Activated CD4-positive, alpha-beta T cell treated with anti-CD3 and anti-CD28 coated beads for 36 hours (primary cell): ENCODE data around the gene DRG2. TPM values are rescaled to one million over a fixed set of nuclear protein-coding genes. Genes with fewer than 3 reads are reported as not detected.

ENCODE experiments used
- ATAC-seq: fragments of 200-7000 bp; cut with Tn5 transposase; one replicate; pipeline ENCODE4 v1.10.0; 2021; ENCODE audit warnings: mild to moderate bottlenecking, moderate library complexity
- CTCF ChIA-PET: fragments of 350-600 bp; sonication (Branson Sonifier 250); formaldehyde crosslinking; loops from one replicate; lab custom pipeline; 2021; ENCODE audit warnings: antibody characterized with exemption; lab: Charles Lee
- POLR2A ChIA-PET: fragments of 350-600 bp; sonication (Branson Sonifier 250); formaldehyde crosslinking; loops from one replicate; lab custom pipeline; 2021; ENCODE audit warnings: antibody characterized with exemption, inconsistent platforms; lab: Charles Lee
- DNase-seq: peaks from one replicate; pipeline ENCODE4 v3.0.0-alpha.2; 2020
- H3K27ac Mint-ChIP-seq: one replicate; pipeline ENCODE4 v1.8.0; 2021; ENCODE audit warnings: mixed read lengths
- H3K27me3 Mint-ChIP-seq: one replicate; pipeline ENCODE4 v1.8.0; 2021; ENCODE audit warnings: mixed read lengths
- H3K36me3 Mint-ChIP-seq: one replicate; pipeline ENCODE4 v1.8.0; 2021; ENCODE audit warnings: low read depth, mixed read lengths
- H3K4me1 Mint-ChIP-seq: one replicate; pipeline ENCODE4 v1.8.0; 2021; ENCODE audit warnings: mixed read lengths
- H3K4me3 Mint-ChIP-seq: one replicate; pipeline ENCODE4 v1.8.0; 2021; ENCODE audit warnings: mild to moderate bottlenecking, moderate library complexity, mixed read lengths
- H3K9me3 Mint-ChIP-seq: one replicate; pipeline ENCODE4 v1.8.0; 2021; ENCODE audit warnings: low read depth, mixed read lengths
- intact Hi-C, 2 experiments: fragments of 100-400 bp; cut with DNase I in 1 of 2; cut with micrococcal nuclease in 1 of 2; formaldehyde crosslinking; loops; one replicate each; pipeline versions ENCODE4 v1.14.2 to v1.15.1; 2022 to 2024; cut with DNase I, micrococcal nuclease
- total RNA-seq, 2 experiments: library from RNA; stranded (reverse); gene quantifications; one replicate each; pipeline ENCODE4 v1.2.3, GENCODE V29; 2021

The DRG2 gene
- total RNA-seq, 2 experiments from 2014 or later, result 42.5 to 45.6 TPM

DNA sequence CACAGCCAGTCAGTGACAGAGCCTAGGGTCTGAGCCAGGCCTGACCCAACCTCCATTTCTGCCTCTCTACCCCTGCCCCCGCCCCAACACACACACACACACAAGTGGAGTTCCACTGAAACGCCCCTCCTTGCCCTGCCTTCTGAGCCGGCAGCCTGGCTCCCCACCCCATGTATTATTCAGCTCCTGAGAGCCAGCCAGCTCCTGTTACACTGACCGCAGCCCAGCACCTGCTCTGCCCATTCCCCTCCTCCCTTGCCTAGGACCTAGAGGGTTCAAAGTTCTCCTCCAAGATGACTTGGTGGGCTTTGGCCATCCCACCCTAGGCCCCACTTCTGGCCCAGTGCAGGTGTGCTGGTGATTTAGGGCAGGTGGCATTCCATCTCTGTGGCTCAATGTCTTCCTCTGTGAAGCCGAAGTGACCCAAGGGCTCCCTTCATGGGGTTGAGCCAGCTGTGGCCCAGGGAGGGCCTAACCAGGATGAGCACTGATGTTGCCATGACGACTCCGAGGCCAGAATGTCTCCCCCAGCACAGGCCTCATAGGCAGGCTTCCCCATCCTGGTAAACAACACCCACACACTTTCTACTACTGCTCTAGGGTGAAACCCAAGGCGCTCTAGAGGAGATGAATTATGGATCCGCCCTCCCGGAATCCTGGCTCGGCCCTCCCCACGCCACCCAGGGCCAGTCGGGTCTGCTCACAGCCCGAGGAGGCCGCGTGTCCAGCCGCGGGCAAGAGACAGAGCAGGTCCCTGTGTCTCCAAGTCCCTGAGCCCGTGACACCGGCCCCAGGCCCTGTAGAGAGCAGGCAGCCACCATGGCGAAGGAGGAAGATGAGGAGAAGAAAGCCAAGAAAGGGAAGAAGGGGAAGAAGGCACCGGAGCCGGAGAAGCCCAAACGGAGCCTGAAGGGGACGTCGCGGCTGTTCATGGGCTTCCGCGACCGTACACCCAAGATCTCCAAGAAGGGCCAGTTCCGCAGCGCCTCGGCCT is 30.5 kb downstream of the DRG2 start:
- Mint-ChIP-seq H3K4me1 (no peaks in the 10 kb centered on the region), H3K9me3 (peaks cover 2% of the 10 kb centered on the region), H3K27ac (no peak overlapping the region), H3K27me3 (no peaks in the 10 kb centered on the region), H3K36me3 (no peaks in the 10 kb centered on the region), H3K4me3 (no peak overlapping the region)
- no peak for ATAC-seq
- DNase-seq, result no peak
- ChIA-PET POLR2A (no interaction called here), CTCF (interaction anchor here (0.6 kb wide), 2 partner anchors 21 to 160 kb away, joined by 3 read pairs; no protein-coding TSS in a partner anchor)
- intact Hi-C loops, result no loop called here

- Mint-ChIP-seq H3K4me3 (no peak overlapping the region), H3K4me1 (no peaks in the 10 kb centered on the region), H3K27me3 (no peaks in the 10 kb centered on the region), H3K9me3 (peaks cover 2% of the 10 kb centered on the region), H3K27ac (no peak overlapping the region), H3K36me3 (no peaks in the 10 kb centered on the region)
- no peak for ATAC-seq
- CTCF ChIA-PET, result interaction anchor here (0.6 kb wide), 1 partner anchor 20 kb away, joined by 3 read pairs; no protein-coding TSS in a partner anchor
- no peak for DNase-seq
- intact Hi-C loops, result no loop called here
- POLR2A ChIA-PET, result no interaction called here
Measured at GRCh38 chr17:18119166-18119745, 31.5 kb downstream of the DRG2 start.

GRCh38 chr17:18119938-18120337 is 32.2 kb downstream of the DRG2 start:
- Mint-ChIP-seq H3K9me3 (peaks cover 2% of the 10 kb centered on the region), H3K27me3 (no peaks in the 10 kb centered on the region), H3K4me3 (no peak overlapping the region), H3K27ac (no peak overlapping the region), H3K36me3 (no peaks in the 10 kb centered on the region), H3K4me1 (no peaks in the 10 kb centered on the region)
- intact Hi-C loops, result no loop called here
- CTCF ChIA-PET, result no interaction called here
- POLR2A ChIA-PET, result no interaction called here
- DNase-seq (no peak), ATAC-seq (no peak)

- no peaks in the 10 kb centered on the region for H3K4me1 Mint-ChIP-seq
- H3K27ac Mint-ChIP-seq, result no peak overlapping the region
- ATAC-seq (no peak), DNase-seq (no peak)
- H3K27me3 Mint-ChIP-seq, result no peaks in the 10 kb centered on the region
- H3K9me3 Mint-ChIP-seq, result peaks cover 2% of the 10 kb centered on the region
- intact Hi-C loops, result no loop called here
- ChIA-PET CTCF (no interaction called here), POLR2A (no interaction called here)
- no peaks in the 10 kb centered on the region for H3K36me3 Mint-ChIP-seq
- no peak overlapping the region for H3K4me3 Mint-ChIP-seq
Measured at GRCh38 chr17:18120461-18121017, 32.8 kb downstream of the DRG2 start.

DNA sequence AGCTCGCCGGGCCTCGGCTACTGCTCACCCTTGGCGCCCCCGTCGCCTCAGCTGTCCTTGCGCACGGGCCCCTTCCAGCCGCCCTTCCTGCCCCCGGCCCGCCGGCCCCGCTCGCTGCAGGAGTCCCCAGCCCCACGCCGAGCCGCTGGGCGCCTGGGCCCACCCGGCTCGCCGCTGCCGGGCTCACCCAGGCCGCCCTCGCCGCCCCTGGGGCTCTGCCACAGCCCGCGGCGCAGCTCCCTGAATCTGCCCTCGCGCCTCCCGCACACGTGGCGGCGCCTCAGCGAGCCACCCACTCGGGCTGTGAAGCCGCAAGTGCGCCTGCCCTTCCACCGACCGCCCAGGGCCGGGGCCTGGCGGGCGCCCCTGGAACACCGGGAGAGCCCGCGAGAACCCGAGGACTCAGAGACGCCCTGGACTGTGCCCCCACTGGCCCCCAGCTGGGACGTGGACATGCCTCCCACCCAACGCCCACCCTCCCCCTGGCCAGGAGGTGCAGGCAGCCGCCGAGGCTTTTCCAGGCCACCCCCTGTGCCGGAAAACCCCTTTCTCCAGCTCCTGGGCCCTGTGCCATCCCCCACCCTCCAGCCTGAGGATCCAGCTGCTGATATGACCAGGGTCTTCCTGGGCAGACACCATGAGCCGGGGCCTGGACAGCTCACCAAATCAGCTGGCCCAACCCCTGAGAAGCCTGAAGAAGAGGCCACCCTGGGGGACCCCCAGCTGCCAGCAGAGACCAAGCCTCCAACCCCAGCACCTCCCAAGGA is 33.6 kb downstream of the DRG2 start:
- ChIA-PET POLR2A (no interaction called here), CTCF (interaction anchor here (0.7 kb wide), 1 partner anchor 96 kb away, joined by 4 read pairs; no protein-coding TSS in a partner anchor)
- Mint-ChIP-seq H3K27ac (no peak overlapping the region), H3K4me3 (no peak overlapping the region), H3K27me3 (no peaks in the 10 kb centered on the region), H3K9me3 (peaks cover 2% of the 10 kb centered on the region), H3K4me1 (no peaks in the 10 kb centered on the region), H3K36me3 (no peaks in the 10 kb centered on the region)
- DNase-seq (no peak), ATAC-seq (no peak)
- intact Hi-C loops, result no loop called here

DNA sequence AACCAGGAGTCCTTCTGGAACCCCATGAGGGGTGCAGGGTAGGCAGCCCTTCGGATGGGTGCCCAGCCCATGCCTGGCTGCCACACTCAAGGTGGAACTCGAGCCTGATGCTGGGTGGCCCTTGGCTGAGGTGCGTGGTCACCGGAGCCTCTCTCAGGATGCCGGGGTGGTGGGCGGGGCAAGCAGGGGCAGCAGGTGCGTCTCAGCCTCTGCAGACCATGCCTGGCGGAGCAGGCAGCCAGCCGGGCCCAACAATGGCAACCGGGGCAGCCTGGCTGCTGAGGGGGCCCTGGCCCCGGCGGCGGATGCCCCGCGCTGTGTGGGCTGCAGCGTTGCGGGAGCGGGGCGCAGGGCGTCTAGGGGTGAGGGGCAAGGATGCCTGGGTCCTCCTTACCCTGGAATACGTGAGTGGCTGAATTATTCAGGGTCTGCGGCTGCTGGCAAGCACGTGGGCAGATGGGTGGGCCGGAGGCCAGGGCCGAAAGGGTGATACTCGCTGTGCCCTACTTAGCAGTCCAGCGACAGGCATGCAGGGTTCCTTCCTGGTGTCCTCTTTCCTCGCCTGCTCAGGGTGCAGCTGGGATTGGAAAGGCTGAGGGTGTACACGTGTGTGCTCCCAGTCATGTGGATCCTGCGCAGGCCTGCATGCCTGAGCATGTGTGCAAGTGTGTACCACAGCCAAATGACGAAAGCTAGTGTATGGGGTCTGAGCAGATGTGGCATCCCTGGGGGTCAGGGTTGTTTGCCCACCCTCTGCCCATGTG is 35.4 kb downstream of the DRG2 start:
- CTCF ChIA-PET, result no interaction called here
- no peak overlapping the region for H3K4me3 Mint-ChIP-seq
- intact Hi-C loops, result no loop called here
- no peak overlapping the region for H3K27ac Mint-ChIP-seq
- H3K27me3 Mint-ChIP-seq, result no peaks in the 10 kb centered on the region
- ATAC-seq, result no peak
- H3K9me3 Mint-ChIP-seq, result peaks cover 2% of the 10 kb centered on the region
- H3K36me3 Mint-ChIP-seq, result no peaks in the 10 kb centered on the region
- no peaks in the 10 kb centered on the region for H3K4me1 Mint-ChIP-seq
- DNase-seq, result no peak
- POLR2A ChIA-PET, result no interaction called here

DNA sequence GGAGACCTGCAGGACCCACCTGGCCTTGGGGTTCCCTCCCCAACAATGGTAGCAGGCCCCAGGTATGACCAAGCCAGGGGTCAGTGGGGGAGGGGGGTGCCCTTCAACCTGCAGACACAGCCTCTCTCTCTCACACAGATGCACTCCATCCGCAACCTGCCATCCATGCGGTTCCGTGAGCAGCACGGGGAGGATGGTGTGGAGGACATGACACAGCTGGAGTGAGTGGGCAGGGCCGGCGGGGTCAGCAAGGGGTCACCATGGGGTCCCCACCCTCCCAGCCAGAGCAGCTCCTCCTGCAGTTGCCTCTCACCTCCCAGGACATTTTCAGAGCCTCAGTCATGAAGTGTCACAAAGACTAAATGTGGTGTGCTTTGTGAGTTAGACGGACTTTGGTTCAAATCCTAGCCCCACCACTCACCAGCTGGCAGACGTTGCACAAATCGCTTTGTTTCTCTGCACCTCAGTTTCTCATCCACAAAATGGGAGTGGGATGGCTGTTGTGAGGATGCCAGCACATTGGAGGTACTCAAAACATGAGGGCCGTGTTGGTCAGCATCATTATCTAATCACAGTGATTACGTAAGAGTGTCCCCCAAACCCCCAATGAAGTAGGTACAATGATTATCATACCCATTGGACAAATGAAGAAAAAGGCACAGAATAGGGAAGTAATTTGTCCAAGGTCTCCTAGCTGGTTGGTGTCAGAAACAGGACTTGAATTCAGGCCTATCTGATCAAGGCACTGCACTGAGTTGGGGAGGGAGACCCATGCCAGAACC is 36.8 kb downstream of the DRG2 start:
- no peak overlapping the region for H3K4me3 Mint-ChIP-seq
- POLR2A ChIA-PET, result no interaction called here
- no peak for ATAC-seq
- no peaks in the 10 kb centered on the region for H3K27me3 Mint-ChIP-seq
- H3K27ac Mint-ChIP-seq, result no peak overlapping the region
- H3K4me1 Mint-ChIP-seq, result no peaks in the 10 kb centered on the region
- no peak for DNase-seq
- CTCF ChIA-PET, result interaction anchor here (0.6 kb wide), 1 partner anchor 684 kb away, joined by 3 read pairs; no protein-coding TSS in a partner anchor
- peaks cover 2% of the 10 kb centered on the region for H3K9me3 Mint-ChIP-seq
- no peaks in the 10 kb centered on the region for H3K36me3 Mint-ChIP-seq
- intact Hi-C loops, result no loop called here

DNA sequence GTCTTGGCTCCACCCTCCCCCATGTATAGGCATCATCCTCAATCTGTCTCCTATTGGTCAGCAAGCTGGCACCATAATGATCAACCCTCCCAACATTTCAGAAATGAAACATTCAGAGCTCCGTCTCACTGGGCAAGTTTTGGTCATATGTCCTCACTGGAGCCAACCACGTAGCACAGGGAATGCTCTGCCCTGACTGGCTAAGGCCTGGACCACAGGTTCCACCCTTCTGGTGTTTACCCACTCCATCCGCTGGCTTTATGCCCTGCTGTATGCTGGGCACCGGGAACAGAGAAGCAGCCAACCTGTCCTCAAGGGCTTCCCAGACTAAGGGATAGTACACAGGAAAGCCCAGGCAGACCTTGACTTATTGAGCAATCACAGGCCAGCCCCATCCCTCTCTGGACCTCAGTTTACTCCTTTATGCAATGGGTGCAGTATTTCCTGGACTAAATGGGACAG is 41.3 kb downstream of the DRG2 start:
- POLR2A ChIA-PET, result no interaction called here

DNA sequence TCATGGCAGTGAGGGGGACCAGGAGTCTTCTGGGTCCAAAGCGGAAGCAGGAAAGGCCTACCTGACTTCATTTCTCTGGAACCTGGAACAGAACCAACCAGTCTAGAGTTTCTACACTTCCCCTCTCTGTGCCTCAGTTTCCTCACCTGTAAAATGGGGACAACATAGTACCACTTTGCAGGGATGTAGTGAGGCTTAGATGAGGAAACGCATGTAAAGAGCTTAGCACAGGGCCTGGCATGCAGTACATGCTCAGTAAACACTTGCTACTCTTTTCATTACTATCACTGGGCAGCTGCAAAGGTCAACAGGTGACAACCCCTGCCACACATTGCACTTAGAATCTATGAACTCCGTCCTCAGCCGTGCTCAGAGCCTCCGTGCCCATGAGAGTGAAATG is 45.0 kb downstream of the DRG2 start:
- Mint-ChIP-seq H3K9me3 (no peaks in the 10 kb centered on the region), H3K27ac (no peak overlapping the region), H3K4me1 (no peaks in the 10 kb centered on the region), H3K27me3 (no peaks in the 10 kb centered on the region), H3K4me3 (no peak overlapping the region), H3K36me3 (no peaks in the 10 kb centered on the region)
- DNase-seq (no peak), ATAC-seq (no peak)
- POLR2A ChIA-PET, result no interaction called here
- intact Hi-C loops, result no loop called here
- CTCF ChIA-PET, result no interaction called here

More for the DNA sequence above, 41.3 kb downstream of the DRG2 start:
- DNase-seq (no peak), ATAC-seq (peak; percentile 42)
- Mint-ChIP-seq H3K27ac (no peak overlapping the region), H3K9me3 (no peaks in the 10 kb centered on the region), H3K4me1 (no peaks in the 10 kb centered on the region), H3K36me3 (no peaks in the 10 kb centered on the region), H3K4me3 (no peak overlapping the region), H3K27me3 (no peaks in the 10 kb centered on the region)
- intact Hi-C loops, result no loop called here
- CTCF ChIA-PET, result interaction anchor here (0.7 to 1.1 kb wide), 3 partner anchors 10 to 51 kb away, joined by 3 to 4 read pairs (median 3); no protein-coding TSS in a partner anchor

GRCh38 chr17:18136357-18136756 is 48.6 kb downstream of the DRG2 start:
- Mint-ChIP-seq H3K27me3 (no peaks in the 10 kb centered on the region), H3K36me3 (no peaks in the 10 kb centered on the region), H3K27ac (no peak overlapping the region), H3K9me3 (no peaks in the 10 kb centered on the region), H3K4me1 (no peaks in the 10 kb centered on the region), H3K4me3 (no peak overlapping the region)
- intact Hi-C loops, result no loop called here
- POLR2A ChIA-PET, result no interaction called here
- ATAC-seq (no peak), DNase-seq (no peak)
- CTCF ChIA-PET, result interaction anchor here (0.5 kb wide), 1 partner anchor 11 kb away, joined by 3 read pairs; no protein-coding TSS in a partner anchor
